Testis (tissue), 2 donors: ENCODE data around the gene RGS7.

Experiments used
- CTCF ChIP-seq, 3 experiments: fragments of 450-650 bp in 2 of 3; fragments of 200-600 bp in 1 of 3; sonication (generic) in 1 of 3; IDR thresholded peaks; one replicate each; pipeline ENCODE4 v1.5.1; 2016 to 2019; ENCODE audit warnings: antibody characterized with exemption in 3 of 3, mild to moderate bottlenecking in 2 of 3, moderate library complexity in 1 of 3
- POLR2A ChIP-seq: fragments of 450-650 bp; IDR thresholded peaks from one replicate; pipeline ENCODE4 v1.6.1; 2017; ENCODE audit warnings: antibody characterized with exemption, mild to moderate bottlenecking, moderate library complexity

DNA sequence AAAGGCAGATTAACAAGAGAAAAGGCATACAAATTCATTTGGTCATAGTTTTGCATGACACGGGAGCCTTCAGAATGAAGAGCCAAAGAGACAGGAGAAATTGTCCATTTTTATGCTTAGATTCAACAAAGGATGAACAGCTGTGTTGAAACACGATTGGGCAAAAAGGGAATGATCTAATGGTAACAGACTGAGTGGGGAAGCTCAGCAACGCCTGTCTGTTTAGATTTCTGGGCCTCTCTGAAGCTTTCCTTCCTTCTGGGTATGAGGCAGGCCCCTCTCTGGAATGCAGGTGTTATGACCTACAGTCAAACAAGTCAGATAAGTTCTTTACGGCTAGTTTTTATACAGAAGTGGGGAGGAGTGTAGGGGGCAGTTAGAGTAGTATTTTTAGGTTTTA, 154.6 kb downstream of the RGS7 start:
- TF ChIP-seq CTCF (IDR thresholded peaks at IDR 0.05) (no peak), POLR2A (no peak)
